HL-60/S4 (cell line): ENCODE measurements around the gene CITED1.
"Not testable (repeated sequence)": the region's sequence is repeated elsewhere in the genome, so short reads cannot be mapped to it uniquely, and the experiment has no call there.

Source experiments
- in situ Hi-C: fragments of 300-500 bp; cut with MboI; formaldehyde crosslinking; loops from 2 replicates; pipeline ENCODE4 v1.14.3; 2022; ENCODE audit warnings: low sequenced_read_pairs

Gene CITED1, protein sequence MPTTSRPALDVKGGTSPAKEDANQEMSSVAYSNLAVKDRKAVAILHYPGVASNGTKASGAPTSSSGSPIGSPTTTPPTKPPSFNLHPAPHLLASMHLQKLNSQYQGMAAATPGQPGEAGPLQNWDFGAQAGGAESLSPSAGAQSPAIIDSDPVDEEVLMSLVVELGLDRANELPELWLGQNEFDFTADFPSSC

DNA sequence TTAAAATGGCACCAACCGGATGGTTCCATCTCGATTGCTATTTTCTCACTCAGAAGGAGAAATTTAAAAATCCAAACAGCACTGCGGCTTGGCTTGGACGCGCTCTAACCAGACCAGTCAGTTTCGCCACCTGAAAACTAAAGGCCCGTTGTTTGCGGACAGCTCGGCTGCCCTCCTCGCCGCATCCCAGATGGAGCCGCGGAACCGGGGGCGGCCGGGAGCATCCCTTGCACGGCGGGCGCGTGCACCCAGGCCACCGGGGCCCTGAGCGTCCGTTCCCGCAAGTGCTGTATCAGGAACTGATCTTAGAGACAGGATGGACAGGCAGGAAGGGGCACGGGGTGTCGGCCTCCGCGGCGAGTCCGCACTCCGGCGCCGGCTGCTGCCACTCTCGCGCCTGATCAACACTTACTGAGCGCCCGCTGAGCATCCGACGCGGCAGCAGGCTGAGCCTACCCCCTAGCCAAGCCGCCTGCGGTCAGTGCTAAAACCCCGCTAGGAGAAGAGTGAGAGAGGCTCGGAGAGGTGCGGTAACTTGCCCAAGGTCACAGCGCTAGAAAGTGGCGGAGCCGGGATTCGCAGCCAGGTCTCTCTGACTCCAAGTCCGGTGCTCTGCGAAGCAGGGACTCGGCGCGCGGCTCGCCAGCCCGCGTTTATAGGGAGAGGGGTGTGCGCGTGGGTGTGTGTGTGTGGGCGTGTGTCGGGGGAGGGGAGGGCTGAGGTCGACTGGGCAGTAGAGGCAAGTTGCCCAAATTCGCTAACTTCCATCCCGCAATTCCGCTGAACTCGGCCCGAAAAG lies at the start of gene CITED1:
Gene CITED1, minus strand, starts transcription at position 629 of the 799 bp plus-strand sequence. CDS start 3,045 bp downstream, outside the sequence.
- in situ Hi-C loops: no loop called here

DNA sequence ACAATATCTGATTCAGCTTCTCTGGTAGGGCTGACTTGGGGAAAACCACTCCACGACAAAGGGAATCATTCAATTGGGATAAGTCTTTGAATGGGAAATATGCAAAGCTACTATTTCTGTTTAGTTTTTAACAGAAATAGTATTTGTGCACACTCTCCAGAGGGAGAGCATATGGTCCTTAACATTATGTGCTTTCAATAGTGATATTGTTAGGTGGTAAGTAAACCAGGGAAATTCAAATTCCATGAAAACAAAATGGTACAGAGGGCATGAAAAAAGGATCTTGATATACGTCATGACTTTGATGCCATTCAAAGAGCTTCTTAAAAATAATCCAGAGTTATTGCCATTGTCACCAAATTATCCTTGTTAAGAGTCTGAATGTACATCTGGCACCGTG lies 47.1 kb upstream of the CITED1 start:
- in situ Hi-C loops: no loop called here

DNA sequence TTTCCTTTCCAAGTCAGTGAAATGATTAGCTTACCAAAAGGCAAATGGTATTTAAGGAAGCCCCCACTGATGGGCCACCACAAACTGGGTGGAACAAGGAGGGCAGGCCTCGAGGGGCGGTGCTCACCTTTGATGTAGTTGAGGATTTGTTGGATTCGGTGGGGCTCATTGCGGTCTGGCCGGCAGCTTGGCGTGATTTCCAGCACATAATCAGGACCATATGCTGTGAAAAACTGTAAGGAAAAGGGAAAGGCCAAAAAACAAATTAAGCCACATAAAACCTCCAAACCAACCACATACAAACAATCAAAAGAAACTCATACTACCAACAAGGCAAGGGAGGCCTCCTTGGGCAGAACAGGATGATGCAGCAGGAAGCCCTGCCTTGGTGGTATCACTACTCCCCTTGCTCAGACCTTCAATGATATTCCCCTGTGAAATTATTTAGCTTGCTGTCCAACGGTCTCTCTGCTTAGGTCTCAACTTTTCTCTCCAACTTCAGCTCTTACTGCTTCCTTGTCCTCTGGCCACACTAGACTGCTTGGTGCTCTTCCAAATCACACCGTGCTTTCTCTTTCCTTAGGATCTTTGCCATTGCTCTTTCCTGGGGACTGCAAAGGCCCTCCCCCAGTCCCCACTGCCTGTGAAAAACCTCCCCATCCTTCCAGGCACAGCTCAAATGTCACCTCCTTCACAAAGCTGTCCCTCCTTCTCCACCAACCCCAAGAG lies 46.1 kb upstream of the CITED1 start:
- in situ Hi-C loops: no loop called here

DNA sequence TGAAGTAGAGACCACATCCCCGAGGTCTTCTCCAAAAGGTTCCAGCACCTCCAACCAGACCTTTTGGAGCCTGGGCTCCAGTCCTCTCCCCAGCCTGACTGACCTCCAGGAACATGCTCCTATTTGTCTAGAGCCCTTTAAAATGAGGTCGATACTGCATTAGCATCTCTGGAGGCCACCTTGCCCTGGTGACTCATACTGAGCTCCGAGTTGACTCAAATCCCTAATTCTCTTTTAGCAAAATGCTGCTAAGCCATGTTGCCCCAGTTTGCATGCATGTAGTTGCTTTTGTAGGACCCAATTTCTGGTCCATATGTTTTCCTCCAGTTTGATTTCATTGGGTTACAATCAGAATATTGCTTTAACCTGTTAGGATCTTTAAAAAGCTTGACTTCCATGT lies 43.5 kb upstream of the CITED1 start:
- in situ Hi-C loops: no loop called here

DNA sequence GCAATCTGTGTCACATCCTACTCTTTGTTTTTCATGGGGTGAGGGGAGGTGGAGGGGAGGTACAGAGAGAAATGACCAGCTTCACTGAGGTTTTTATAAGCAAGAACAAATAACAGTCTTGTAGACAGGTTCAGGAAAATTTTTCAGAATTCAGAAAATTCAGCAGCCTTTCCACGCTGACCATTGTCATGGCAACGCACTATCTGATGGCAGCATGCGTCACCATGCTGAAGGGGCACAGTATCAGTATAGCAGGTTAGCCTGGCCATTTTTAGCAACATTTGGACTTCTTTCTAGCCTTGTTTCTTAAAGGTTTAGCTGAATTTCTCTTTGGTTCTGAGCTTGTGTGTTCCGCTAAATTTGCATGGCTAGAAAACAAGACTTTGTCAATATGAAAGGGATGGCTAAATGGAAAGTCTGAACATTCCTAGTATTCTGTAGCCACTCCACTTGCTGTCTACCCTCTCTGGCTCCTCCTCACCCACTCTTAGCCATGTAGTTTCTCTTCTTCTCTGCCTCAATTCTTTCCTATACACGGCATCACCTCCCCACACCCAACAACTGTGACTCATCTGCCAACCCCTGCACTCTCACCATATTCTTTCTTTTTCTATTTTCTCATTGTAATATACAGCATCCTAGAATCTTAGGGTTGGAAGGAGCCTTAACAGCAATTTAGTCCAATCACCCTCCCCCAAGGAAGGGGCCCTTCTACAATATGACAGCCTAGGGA lies 42.7 kb upstream of the CITED1 start:
- in situ Hi-C loops: no loop called here

DNA sequence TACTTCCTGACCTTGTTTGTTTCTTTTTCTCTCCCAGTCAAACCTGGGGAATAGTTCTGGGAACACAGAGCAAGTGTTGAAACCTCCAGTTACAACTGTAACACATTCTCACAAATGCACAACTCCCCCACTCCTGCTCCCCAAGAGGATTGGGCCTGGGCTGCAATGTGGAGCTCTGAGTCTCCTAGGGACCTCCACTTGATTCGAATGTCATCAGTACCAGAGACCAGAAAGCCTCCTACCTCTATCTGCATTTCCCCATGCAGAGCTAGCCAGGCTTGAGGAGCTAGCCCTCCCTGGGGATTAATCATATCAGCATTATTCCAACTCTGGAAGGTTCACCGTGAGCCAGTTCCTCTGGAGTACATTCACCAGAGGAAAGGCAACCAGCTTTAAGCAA lies 41.7 kb upstream of the CITED1 start:
- in situ Hi-C loops: no loop called here

DNA sequence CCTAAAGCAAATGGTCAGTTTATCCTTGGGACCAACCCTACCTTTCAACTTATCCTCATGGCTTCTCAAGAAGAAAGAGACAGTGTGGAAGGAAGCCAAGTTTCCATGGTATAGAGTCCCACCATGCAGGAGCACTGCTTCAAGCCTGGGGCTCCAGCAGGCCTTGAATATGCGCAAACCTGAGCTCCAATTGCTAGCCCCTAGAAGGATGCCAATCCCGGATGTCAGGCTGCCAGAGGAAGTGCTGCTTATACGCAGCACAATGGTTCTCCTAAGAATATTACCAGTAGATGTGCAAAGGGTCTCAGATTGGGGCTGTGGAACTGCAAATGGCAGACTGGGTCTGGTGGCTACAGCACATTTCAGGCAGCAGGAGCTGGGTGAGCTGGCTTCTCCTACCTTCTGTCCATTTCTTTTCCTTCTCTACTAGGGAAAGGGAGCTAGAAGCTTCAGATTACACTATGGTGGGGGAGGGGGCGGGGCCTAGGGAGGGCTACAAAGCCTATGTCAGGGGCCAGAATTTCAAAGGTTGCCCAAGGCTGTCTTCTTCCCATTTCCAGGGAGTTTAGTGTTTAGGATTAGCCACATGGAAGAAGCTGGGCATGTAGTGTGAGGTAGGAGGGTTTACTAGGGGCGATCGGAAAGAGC lies 40.7 kb upstream of the CITED1 start:
- in situ Hi-C loops: no loop called here

DNA sequence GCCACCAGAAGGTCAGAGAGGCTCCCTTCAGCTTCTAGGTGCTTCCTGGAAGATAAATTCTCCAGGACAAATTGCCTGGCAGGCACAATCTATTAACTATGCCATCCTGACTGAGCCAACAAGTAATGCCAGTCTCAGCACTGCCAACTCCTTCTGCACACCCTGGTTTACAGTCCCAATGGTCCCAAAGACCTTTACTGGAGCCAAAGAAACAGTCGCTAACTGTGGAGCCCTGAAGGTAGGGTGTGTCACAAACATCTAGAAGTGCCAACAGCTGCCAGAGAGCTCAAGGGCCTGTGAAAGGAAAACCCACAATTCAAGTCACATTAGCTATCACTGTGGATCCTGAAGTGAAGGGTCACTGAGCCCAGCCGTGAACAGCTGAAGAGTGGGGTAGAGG lies 34.9 kb upstream of the CITED1 start:
- in situ Hi-C loops: no loop called here

DNA sequence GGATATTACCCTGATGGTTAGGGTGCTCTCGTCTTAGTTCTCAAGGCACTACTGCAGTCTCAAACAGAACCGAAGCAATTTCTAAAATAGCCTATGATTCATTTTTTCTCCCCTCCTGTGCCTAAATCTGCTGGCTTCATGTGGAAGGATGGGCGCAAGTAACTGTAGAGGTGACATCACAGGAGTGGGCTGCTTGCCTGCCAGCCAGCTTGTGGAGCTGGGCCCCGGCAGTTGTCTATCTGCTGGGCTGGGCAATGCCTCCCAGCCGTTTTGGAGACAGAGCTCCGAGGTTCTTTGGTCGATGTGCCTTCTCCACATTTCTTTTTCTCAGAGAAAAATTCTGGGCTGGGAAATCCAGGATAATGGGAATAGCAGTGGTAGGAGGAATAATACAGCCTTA lies 34.3 kb upstream of the CITED1 start:
- in situ Hi-C loops: no loop called here

DNA sequence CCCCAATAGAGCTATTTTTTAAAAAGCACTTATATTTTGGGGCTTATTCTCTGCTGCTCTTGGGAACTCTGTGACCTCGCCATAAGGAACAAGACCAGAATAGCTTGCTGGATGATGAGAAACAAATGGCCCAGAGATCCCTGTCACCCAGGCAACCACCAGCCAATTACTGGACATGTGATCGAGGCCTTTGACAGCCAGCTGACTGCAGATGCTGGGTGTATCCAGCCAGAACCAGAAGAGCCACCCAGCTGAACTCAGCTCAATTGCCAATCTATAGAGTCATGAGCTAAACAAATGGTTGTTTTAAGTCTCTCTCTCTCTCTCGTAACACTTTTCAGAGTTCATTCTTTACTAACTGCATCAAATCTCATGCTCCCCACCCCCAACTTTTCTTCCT lies 24.4 kb upstream of the CITED1 start:
- in situ Hi-C loops: no loop called here

DNA sequence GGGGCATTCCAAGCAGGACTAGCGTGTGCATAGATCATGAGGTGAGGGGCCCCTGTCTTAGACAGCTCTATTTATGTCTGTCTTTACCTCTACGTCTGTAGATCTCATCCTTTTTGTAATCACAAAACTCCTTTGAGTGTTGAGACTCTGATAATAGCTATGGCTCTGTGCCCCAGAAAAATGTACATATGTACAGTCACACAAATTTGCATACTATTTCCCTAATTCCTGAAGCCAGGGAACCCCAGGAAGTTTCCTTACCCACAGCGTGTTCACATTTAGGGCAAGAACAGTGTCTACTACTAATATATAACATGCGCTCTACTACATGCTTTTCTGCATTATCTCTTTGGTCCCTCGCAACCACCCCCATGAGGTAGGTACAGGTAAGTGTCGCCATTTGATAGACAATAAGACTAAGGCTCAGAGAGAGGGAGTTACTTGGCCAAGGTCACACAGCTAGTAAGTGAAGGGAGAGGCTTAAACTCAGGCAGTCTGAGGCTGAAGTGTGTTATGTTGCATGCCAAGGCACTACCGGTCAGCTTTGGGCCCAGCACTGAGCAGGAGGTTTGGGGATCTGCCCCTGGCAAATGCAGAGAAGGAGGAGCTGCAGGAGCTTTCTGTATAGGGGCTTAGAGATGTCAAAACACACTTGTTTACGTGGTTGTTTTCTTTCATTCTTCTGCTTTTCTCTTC lies 21.0 kb upstream of the CITED1 start:
- in situ Hi-C loops: no loop called here

DNA sequence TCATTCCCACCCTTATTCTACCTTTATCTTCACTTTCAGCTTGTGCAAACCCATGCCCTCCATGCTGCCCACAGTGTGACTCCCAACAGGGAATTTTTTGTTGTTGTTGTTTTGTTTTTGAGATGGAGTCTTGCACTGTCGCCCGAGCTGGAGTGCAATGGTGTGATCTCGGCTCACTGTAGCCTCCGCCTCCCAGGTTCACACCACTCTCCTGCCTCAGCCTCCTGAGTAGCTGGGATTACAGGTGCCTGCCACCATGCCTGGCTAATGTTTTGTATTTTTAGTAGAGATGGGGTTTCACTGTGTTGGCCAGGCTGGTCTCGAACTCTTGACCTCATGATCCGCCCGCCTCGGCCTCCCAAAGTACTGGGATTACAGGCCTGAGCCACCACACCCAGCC lies 13.9 kb upstream of the CITED1 start:
- in situ Hi-C loops: not testable (repeated sequence)

DNA sequence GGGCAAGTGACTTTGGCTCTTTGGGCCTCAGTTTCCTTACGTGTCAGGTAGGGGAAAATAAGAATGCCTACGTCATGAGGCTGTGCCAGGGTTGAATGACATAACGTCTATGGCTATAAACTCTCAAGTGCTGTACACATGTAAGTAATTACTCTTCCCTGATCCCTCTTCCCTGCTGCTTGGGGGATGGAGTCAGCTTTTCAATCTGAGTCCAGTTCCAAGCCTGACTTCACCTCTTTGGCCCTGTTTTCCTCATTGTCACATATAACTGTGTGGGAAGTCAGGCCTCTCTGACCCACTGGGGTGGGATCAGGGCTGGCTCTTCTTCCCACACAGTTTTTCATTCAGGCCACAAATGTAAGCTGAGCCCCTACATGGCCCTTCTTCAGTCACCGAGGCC lies 11.4 kb upstream of the CITED1 start:
- in situ Hi-C loops: no loop called here

DNA sequence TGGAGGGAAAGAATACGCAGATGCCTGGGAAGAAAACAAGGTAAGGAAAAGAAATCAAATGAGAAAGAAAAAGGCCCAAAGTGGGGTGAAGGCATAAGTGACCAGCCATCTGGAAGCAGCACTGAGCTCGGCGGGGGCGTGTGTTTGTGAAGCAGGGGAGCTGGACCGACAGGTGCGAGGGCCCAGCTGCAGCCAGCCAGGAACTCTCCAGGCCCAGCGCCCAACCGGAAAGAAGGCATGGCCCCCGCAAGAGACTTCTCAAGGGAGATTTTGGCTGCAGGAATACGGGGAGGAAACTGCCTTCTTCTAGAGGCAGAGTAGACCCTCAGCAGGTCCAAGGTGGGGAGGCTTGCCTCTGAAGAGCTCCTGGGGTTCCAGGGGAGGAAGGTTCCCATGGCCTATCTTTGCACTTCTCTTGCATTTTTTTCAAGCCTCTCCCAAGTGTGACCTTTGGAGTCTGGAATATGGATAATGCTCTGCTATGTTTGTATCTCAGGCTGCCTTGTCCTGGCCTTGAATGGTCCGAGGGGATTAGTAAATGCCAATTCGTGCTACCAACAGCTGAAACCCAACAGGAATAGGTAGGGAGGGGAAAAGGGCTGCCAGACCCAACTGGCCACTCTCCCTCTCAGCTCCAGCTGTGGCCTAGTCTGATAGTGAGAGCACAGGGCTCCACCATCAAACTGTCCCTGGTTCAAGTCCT lies 10.8 kb upstream of the CITED1 start:
- in situ Hi-C loops: no loop called here

DNA sequence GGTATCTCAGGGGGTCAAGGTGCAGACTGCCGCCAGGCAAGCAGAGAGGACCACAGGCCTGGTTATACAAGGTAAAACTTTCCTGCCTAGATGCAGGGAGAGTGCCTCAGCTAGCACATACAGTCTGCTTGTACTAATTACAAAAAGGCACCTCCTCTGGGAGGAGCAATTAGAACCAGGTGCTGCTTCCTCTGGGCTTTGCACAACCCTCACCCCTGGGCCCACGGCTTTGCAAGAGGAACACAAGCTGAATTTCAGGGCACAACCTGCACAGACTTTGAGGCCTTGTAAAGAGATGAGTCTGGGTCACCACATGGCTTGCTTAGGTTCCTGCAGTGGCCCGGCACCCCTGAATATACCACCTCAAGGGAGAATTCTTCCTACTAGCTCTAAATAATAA lies 9.2 kb upstream of the CITED1 start:
- in situ Hi-C loops: no loop called here

DNA sequence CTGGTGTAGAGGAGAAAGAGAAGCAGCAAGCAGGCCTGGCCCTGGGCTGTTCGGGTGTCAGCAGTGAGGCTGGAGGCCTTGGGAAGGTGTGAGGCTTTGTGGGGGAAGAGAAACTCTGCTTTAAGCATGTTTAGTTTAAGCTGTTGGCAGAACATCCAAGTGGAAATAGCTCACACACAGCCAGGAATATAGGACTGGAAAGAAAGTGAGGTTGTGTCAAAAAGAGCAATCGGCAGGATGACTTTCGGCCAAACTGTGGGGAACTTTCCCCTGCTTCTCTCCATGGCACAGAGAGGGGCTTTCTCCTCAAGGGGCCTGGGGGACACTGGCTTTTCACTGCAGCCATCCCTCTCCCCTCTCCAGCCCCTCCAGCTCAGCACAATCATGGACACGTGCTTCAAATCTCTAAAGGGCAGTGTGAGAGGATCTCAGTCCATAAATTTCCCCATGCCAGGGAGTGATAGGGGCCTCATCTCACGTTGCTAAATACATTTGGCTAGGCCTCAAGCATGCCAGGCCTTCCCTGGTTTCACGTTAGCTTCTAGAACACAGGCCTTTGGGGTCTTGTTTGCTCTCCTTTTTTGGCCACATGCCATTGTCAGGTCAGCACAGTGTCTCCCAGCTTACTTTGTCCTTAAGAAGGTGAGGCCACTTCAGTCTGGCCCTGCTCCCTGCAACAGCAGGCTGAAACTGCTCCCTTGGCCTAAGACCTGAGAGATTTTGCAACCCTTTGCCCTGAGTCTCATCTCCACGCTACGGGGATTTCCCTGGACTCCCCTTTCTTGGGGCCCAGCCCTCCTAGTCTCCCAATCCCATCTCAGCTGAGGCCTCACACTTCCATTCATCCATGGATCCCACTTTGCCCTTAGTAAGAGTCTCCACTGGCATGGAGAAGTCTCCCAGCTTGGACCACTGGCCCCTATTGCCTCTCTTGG lies 8.3 kb upstream of the CITED1 start:
- in situ Hi-C loops: no loop called here

DNA sequence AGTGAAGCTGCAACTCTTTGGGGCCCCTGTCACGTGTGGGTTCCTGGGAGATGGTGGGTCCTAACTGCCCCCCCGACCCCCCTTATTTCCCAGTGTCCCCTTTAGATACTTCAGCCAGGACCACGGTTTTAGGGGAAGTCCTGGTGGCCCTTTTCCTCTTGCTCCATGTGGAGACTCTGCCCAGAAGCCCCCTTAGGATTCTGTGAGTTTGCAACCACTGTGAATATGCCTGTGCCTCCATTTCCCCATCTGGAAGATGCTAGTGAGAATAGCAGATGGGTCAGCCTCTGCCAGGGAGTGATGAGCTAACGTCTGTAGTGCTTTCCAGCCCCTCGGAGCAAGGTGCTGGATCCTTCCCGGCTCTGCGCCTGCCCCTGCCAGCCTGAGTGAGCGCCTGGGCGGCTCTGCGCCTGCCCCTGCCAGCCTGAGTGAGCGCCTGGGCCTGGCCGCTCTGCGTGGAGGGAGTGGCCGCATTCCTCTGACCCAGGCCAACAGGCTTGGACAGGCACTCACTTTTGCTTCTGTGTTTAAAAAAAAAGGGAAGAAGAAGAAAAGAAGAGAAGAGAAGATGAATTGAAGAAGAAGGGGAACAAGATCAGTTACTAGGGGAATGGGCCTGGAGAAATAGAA lies 6.7 kb upstream of the CITED1 start:
- in situ Hi-C loops: no loop called here
